Measurements from ENCODE around the gene PKMYT1.
"Not testable (repeated sequence)": the region's sequence is repeated elsewhere in the genome, so short reads cannot be mapped to it uniquely, and the experiment has no call there.

Gene PKMYT1

GRCh38 chr16:2929693-2930092 is 50.6 kb downstream of the PKMYT1 start:
- DNase-seq = no peak

DNA sequence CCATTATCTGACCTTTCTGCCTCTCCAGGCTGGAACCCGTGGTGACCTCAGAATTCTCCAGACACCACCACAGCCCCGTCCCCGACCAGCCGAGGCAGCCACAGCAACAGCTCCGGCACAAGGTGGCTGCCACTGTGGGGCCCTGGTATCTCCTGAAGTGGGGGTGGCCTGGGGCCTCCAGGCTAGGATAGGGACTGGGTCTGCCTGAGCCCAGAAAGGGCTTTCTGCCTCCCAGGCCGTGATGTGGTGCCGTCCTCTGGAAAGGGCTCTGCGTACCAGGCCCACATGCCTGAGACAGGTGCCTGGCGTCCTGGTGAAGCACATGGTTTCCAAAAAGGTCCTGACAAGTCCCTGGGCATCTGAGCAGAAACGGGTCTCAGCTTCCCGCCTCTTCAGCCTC is 51.5 kb downstream of the PKMYT1 start:
- no peak for DNase-seq

DNA sequence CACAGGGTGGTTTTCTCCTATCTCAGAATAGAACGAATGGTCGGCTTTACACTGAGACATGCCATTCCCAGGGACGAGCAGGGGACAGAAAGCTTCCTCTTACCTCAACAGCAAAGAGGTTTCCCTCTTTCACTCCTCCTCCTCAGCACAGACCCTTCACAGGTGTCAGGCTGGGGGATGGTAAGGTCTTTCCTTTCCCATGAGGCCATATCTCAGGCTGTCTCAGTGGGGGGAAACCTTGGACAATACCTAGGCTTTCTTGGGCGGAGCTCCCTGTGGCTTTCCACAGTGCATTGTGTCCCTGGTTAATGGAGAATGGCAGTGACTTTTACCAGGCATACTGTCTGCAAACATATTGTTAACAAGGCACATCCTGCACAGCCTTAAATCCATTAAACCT is 52.1 kb downstream of the PKMYT1 start:
- DNase-seq = not testable (repeated sequence)

- DNase-seq = peak; percentile 64
Observed at GRCh38 chr16:2927010-2927646, 53.1 kb downstream of the PKMYT1 start.

DNA sequence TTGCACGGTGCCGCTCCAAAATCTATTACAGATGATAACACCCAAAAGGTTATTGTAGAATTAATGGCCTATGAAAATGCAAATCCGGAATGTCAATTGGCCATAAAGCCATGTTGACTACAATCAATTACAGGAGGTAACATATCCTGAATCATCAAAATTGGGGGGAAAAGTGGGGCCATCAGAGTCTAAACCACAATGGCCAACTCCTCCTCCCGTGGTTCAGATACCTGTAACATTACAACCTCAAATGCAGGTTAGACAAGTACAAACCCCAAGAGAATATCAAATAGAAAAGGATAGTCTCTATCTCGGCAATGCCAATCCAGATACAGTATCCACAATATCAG is 53.6 kb downstream of the PKMYT1 start:
- no peak for DNase-seq

DNA sequence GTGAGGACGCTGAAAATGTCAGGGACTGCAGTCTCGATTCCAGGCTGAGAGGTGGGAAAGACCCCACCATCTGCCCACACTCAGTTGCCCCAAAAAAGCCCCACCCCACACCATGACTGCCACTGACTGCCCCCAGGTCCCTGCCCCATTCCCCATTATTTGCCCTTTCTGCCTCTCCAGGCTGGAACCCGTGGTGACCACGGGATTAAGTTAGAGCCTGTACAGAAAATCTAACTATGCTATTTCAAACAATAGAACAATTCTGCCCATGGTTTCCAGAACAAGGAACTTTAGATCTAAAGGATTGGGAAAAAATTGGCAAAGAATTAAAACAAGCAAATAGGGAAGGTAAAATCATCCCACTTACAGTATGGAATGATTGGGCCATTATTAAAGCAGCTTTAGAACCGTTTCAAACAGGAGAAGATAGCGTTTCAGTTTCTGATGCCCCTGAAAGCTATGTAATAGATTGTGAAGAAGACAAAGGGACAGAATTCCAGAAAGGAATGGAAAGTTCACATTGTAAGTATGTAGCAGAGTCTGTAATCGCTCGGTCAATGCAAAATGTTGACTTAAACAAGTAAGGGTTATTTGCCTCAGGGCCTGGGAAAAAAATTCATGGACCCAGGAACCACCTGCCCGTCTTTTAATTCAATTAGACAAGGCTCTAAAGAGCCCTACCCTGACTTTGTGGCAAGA is 54.1 kb downstream of the PKMYT1 start:
- DNase-seq = no peak

- no peak for DNase-seq
Observed at GRCh38 chr16:2924901-2925755, 55.1 kb downstream of the PKMYT1 start.

DNA sequence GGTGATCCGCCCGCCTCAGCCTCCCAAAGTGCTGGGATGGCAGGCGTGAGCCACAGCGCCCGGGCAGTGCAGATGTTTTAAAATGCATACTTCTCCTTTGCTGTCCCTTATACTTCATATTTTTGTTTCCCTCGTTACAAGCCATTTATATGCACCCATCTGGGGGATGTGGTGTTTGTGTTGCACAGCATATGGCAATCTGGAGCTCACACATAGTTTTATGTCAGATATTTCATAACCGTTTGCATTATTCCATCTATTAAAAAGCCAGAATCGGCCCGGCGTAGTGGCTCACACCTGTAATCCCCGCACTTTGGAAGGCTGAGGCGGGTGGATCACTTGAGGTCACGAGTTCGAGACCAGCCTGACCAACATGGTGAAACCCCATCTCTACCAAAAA is 56.8 kb downstream of the PKMYT1 start:
- no peak for DNase-seq

Data from NCI-H1105 treated with DMSO at 0.1 percent for 48 hours (cell line).